Left lung (tissue), 10 donors: ENCODE results near the gene CHRNB4. TPM values are rescaled to one million over a fixed set of nuclear protein-coding genes. Genes with fewer than 3 reads are reported as not detected.

ENCODE experiments used
- ATAC-seq: fragments of 200-7000 bp; cut with Tn5 transposase; one replicate; pipeline ENCODE4 v1.9.1; 2020; ENCODE audit warnings: moderate library complexity
- DNase-seq, 4 donors: peaks; one replicate each; pipeline ENCODE4 v3.0.0-alpha.2; 2013 to 2020
- H3K27ac ChIP-seq, 2 donors: fragments of 200-600 bp; sonication (generic) in 1 of 2; one replicate each; pipeline versions ENCODE4 v1.5.0 to v1.8.0; 2020 to 2021
- H3K27me3 ChIP-seq, 2 donors: fragments of 200-600 bp; sonication (generic) in 1 of 2; one replicate each; pipeline versions ENCODE4 v1.5.0 to v1.8.0; 2020 to 2021
- H3K36me3 ChIP-seq, 2 donors: fragments of 200-600 bp; sonication (generic) in 1 of 2; one replicate each; pipeline versions ENCODE4 v1.5.0 to v1.8.0; 2020 to 2021
- H3K4me1 ChIP-seq, 2 donors: fragments of 200-600 bp; one replicate each; pipeline ENCODE4 v1.8.0; 2021
- H3K4me3 ChIP-seq, 2 donors: fragments of 200-600 bp; sonication (generic) in 1 of 2; one replicate each; pipeline versions ENCODE4 v1.5.0 to v1.8.0; 2020 to 2021; ENCODE audit warnings: mild to moderate bottlenecking in 1 of 2
- H3K9me3 ChIP-seq, 2 donors: fragments of 200-600 bp; sonication (generic) in 1 of 2; one replicate each; pipeline versions ENCODE4 v1.5.0 to v1.8.0; 2020 to 2021
- CTCF ChIP-seq, 2 donors: fragments of 200-600 bp; sonication (generic) in 1 of 2; IDR thresholded peaks; one replicate each; pipeline versions ENCODE4 v1.5.0 to v1.8.0; 2021; ENCODE audit warnings: antibody characterized with exemption in 2 of 2
- intact Hi-C, 2 donors: fragments of 100-400 bp; cut with DNase I; formaldehyde crosslinking; loops; one replicate each; pipeline versions ENCODE4 v1.11.2 to v1.14.2; 2022
- polyA plus RNA-seq, 6 donors: library from polyadenylated mRNA; unstranded; fragments of 120-200 nt; gene quantifications; one replicate each; pipeline ENCODE4 v1.2.1, GENCODE V29; 2013; ENCODE audit not compliant: insufficient read length in 6 of 6
- total RNA-seq, 2 donors: library from RNA; stranded (reverse); fragmentation: NEBNext Ultra II Directional; extraction: Animal tissue kit (Norgen Biotek cat#: 25700); gene quantifications; one replicate each; pipeline ENCODE4 v1.2.1, GENCODE V29; 2021
- donor health status: DM: no; HTN: yes; CAD: no.
- donor health status: DM: no; HTN: no; CAD: no.

CHRNB4 gene
- total and polyA plus RNA-seq, 8 donors: 0.24 to 0.40 (median 0.30) TPM; not detected in 2

GRCh38 chr15:78660584-78660983 is 19.6 kb upstream of the CHRNB4 start:
- intact Hi-C loops: no loop called here
- no peak for TF ChIP-seq CTCF (IDR thresholded peaks at IDR 0.05)

GRCh38 chr15:78658823-78659222 is 17.8 kb upstream of the CHRNB4 start:
- no peaks in the 10 kb centered on the region for H3K27me3 ChIP-seq
- H3K4me3 ChIP-seq: no peak overlapping the region
- no peak for TF ChIP-seq CTCF (IDR thresholded peaks at IDR 0.05)
- H3K4me1 ChIP-seq: no peaks in the 10 kb centered on the region
- no peak overlapping the region for H3K27ac ChIP-seq
- DNase-seq (no peak), ATAC-seq (no peak)
- no peaks in the 10 kb centered on the region for H3K9me3 ChIP-seq
- no peaks in the 10 kb centered on the region for H3K36me3 ChIP-seq
- intact Hi-C loops: no loop called here

More at GRCh38 chr15:78660584-78660983, 19.6 kb upstream of the CHRNB4 start:
- Histone ChIP-seq H3K4me1 (no peaks in the 10 kb centered on the region), H3K36me3 (no peaks in the 10 kb centered on the region), H3K27me3 (no peaks in the 10 kb centered on the region), H3K4me3 (no peak overlapping the region), H3K9me3 (no peaks in the 10 kb centered on the region), H3K27ac (no peak overlapping the region)
- no peak for ATAC-seq
- DNase-seq: no peak

- Histone ChIP-seq H3K4me1 (no peaks in the 10 kb centered on the region), H3K27me3 (no peaks in the 10 kb centered on the region), H3K4me3 (no peak overlapping the region), H3K36me3 (no peaks in the 10 kb centered on the region), H3K9me3 (no peaks in the 10 kb centered on the region), H3K27ac (no peak overlapping the region)
- ATAC-seq (no peak), DNase-seq (no peak)
- TF ChIP-seq CTCF (IDR thresholded peaks at IDR 0.05): no peak
- intact Hi-C loops: no loop called here
These were observed 13.3 kb upstream of the CHRNB4 start for GRCh38 chr15:78654272-78654671.

- Histone ChIP-seq H3K4me3 (no peak overlapping the region), H3K9me3 (no peaks in the 10 kb centered on the region), H3K27me3 (no peaks in the 10 kb centered on the region), H3K27ac (no peak overlapping the region), H3K4me1 (no peaks in the 10 kb centered on the region), H3K36me3 (no peaks in the 10 kb centered on the region)
- intact Hi-C loops: no loop called here
- ATAC-seq: no peak
- TF ChIP-seq CTCF (IDR thresholded peaks at IDR 0.05): no peak
- DNase-seq: no peak
These were observed 11.1 kb upstream of the CHRNB4 start for GRCh38 chr15:78651930-78652615.

GRCh38 chr15:78651007-78651406 is 10.0 kb upstream of the CHRNB4 start:
- H3K4me3 ChIP-seq: no peak overlapping the region
- no peaks in the 10 kb centered on the region for H3K27me3 ChIP-seq
- no peak for TF ChIP-seq CTCF (IDR thresholded peaks at IDR 0.05)
- no peaks in the 10 kb centered on the region for H3K36me3 ChIP-seq
- no peaks in the 10 kb centered on the region for H3K4me1 ChIP-seq
- no peak for ATAC-seq
- no peak overlapping the region for H3K27ac ChIP-seq
- no peak for DNase-seq
- intact Hi-C loops: no loop called here
- no peaks in the 10 kb centered on the region for H3K9me3 ChIP-seq
